Thymus (tissue), 14 donors: Measurements from ENCODE around the gene C16orf90. TPM values are rescaled to one million over a fixed set of nuclear protein-coding genes. Genes with fewer than 3 reads are reported as not detected.

Source experiments
- DNase-seq, 9 donors: peaks; one replicate each; pipeline ENCODE4 v3.0.0-alpha.2; 2013; ENCODE audit warnings: low spot score in 9 of 9, low read depth in 6 of 9, missing footprints in 1 of 9
- H3K27ac ChIP-seq, 2 donors: one replicate each; pipeline ENCODE4 v1.5.1; 2013; ENCODE audit warnings: control low read depth in 1 of 2, low read depth in 1 of 2, low read length in 1 of 2, mild to moderate bottlenecking in 1 of 2, moderate library complexity in 1 of 2
- H3K27me3 ChIP-seq, 2 donors: one replicate each; pipeline ENCODE4 v1.5.1; 2013; ENCODE audit warnings: low read length in 1 of 2; ENCODE audit not compliant: control insufficient read depth in 2 of 2, insufficient read depth in 1 of 2
- H3K36me3 ChIP-seq, 2 donors: one replicate each; pipeline ENCODE4 v1.5.1; 2013; ENCODE audit warnings: low read length in 1 of 2, mild to moderate bottlenecking in 1 of 2, moderate library complexity in 1 of 2; ENCODE audit not compliant: control insufficient read depth in 2 of 2, insufficient read depth in 2 of 2
- H3K4me1 ChIP-seq, 2 donors: one replicate each; pipeline ENCODE4 v1.5.1; 2013; ENCODE audit warnings: low read length in 2 of 2; ENCODE audit not compliant: control insufficient read depth in 2 of 2, insufficient read depth in 2 of 2
- H3K4me3 ChIP-seq, 2 donors: one replicate each; pipeline ENCODE4 v1.5.1; 2013; ENCODE audit warnings: low read length in 2 of 2, control low read depth in 1 of 2, mild to moderate bottlenecking in 1 of 2
- H3K9me3 ChIP-seq, 2 donors: one replicate each; pipeline ENCODE4 v1.5.1; 2013; ENCODE audit warnings: low read length in 1 of 2, mild to moderate bottlenecking in 1 of 2; ENCODE audit not compliant: control insufficient read depth in 2 of 2, insufficient read depth in 1 of 2
- whole genome bisulfite sequencing: extraction: QIAGEN DNeasy Blood & Tissue Kit; methylation state at CpG from one replicate; pipeline ENCODE4 v1.1.7; 2013; 5-methylcytosine and 5-hydroxymethylcytosine counted together
- long read RNA-seq, 10 donors: transcript quantifications; one replicate each; lab custom pipeline, GENCODE V29; 2026
- polyA plus RNA-seq: library from polyadenylated mRNA; stranded (reverse); fragments of 200-250 nt; gene quantifications from one replicate; pipeline ENCODE4 v1.2.3, GENCODE V29; 2013
- total RNA-seq: library from RNA; stranded (reverse); fragments of 120-200 nt; gene quantifications from one replicate; pipeline ENCODE4 v1.2.4, GENCODE V29; 2013
- donor health status: healthy.

Gene C16orf90
- total RNA-seq (not detected), polyA plus RNA-seq (not detected)
- long read RNA-seq, donor 1 = 0 reads
- long read RNA-seq, donor 2 = 0 reads
- long read RNA-seq, donor 3 = 0 reads
- long read RNA-seq, donor 4 = 0 reads
- long read RNA-seq, donor 5 = 0 reads
- long read RNA-seq, donor 6 = 0 reads
- long read RNA-seq, donor 7 = 0 reads
- long read RNA-seq, donor 8 = 0 reads
- long read RNA-seq, donor 9 = 0 reads
- long read RNA-seq, donor 10 = 0 reads

- no peak for DNase-seq
- over 99% methylated on average over 3 of the region's 3 CpGs for WGBS
- peaks cover 4 to 6% of the 10 kb centered on the region in 2 donors for H3K4me1 ChIP-seq
These were observed at the start of gene C16orf90 for GRCh38 chr16:3495176-3495575. TSS of gene C16orf90 (minus strand) at chr16:3495489. CDS start at chr16:3495421, 68 bp downstream.

GRCh38 chr16:3542601-3543373, 47.5 kb upstream of the C16orf90 start:
- Histone ChIP-seq H3K36me3 (peaks cover 45 to 53% of the 10 kb centered on the region in 2 donors), H3K4me1 (no peaks in the 10 kb centered on the region), H3K27ac (no peak overlapping the region), H3K9me3 (no peaks in the 10 kb centered on the region), H3K27me3 (no peaks in the 10 kb centered on the region), H3K4me3 (no peak overlapping the region)
- no peak for DNase-seq
- WGBS = 98% methylated on average over 6 of the region's 6 CpGs

More at GRCh38 chr16:3495176-3495575, at the start of gene C16orf90:
- no peak within 1 kb of the TSS for H3K27ac ChIP-seq
- H3K9me3 ChIP-seq = no peaks in the 10 kb centered on the region
- no peaks in the 10 kb centered on the region for H3K27me3 ChIP-seq
- H3K36me3 ChIP-seq = no peaks in the 10 kb centered on the region
- no peak within 1 kb of the TSS for H3K4me3 ChIP-seq

DNA sequence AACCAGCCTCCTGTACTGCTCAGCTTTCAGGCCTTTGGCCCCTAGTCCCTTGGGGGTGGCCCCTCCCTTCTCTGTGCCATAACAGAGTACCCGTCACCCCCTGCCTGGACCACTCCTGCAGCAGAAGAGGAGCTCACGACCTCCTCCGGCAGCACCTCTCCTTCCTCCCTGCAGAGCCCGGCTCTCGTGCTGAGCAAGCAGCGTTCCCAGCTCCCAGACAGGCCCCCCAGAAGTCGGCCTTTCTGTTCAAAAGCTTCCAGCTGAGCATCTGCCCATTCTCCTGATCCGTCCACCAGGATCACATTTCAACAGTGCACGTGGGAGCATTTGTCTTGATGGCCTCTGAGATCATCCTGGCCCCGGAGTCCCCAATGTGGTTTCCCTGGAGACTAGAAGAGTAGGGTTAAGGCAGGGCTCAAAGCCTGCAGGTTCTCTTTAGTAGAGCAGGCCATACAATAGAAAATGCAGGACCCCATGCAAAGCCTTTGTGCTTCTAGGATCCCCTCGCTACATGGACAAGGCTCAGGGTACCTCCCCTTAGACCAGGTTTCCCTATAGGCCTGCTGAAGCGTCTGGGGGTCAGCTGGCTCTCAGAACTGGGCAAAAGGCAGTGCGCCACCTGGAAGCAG, 46.4 kb upstream of the C16orf90 start:
- Histone ChIP-seq H3K27ac (no peak overlapping the region), H3K4me3 (no peak overlapping the region), H3K4me1 (no peaks in the 10 kb centered on the region), H3K9me3 (no peaks in the 10 kb centered on the region), H3K27me3 (no peaks in the 10 kb centered on the region), H3K36me3 (peaks cover 39 to 49% of the 10 kb centered on the region in 2 donors)
- WGBS = 97% methylated on average over 13 of the region's 13 CpGs
- DNase-seq = no peak

GRCh38 chr16:3538222-3538621, 42.9 kb upstream of the C16orf90 start:
- 95% methylated on average over 4 of the region's 4 CpGs for WGBS
- peaks cover 32 to 47% of the 10 kb centered on the region in 2 donors for H3K36me3 ChIP-seq
- H3K4me1 ChIP-seq = no peaks in the 10 kb centered on the region
- H3K9me3 ChIP-seq = no peaks in the 10 kb centered on the region
- H3K27me3 ChIP-seq = no peaks in the 10 kb centered on the region
- no peak overlapping the region for H3K27ac ChIP-seq
- H3K4me3 ChIP-seq = no peak overlapping the region
- no peak for DNase-seq

- H3K27me3 ChIP-seq = no peaks in the 10 kb centered on the region
- H3K4me1 ChIP-seq = no peaks in the 10 kb centered on the region
- no peak for DNase-seq
- no peak overlapping the region for H3K27ac ChIP-seq
- WGBS = 96% methylated on average over 4 of the region's 4 CpGs
- H3K36me3 ChIP-seq = peaks cover 21 to 43% of the 10 kb centered on the region in 2 donors
- no peak overlapping the region for H3K4me3 ChIP-seq
- no peaks in the 10 kb centered on the region for H3K9me3 ChIP-seq
These were observed 41.6 kb upstream of the C16orf90 start for GRCh38 chr16:3536851-3537250.

DNA sequence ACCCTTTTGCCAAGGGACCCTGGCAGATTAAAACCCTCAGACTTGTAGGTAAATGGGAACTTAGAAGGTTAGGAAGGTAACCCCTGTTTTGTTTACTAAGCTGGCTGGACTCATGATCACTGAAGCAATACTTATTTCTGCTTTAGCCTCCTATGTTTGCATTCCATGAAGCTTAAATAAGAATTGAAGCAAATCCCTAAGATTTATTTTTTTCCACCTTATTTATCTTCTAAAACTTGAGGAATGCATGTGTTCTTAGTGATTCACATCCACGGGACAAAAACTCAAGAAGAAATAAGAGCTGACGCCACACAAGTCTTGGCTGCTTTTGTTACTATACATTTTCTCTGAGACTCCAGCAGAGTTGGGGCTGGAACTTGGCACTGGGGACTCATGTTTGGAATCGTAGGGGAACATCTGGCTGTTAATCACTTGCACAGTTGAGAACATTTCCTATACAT, 41.0 kb upstream of the C16orf90 start:
- H3K4me3 ChIP-seq = no peak overlapping the region
- no peak overlapping the region for H3K27ac ChIP-seq
- H3K36me3 ChIP-seq = peaks cover 16 to 37% of the 10 kb centered on the region in 2 donors
- DNase-seq = no peak
- 94% methylated on average over 3 of the region's 3 CpGs for WGBS
- no peaks in the 10 kb centered on the region for H3K27me3 ChIP-seq
- H3K9me3 ChIP-seq = no peaks in the 10 kb centered on the region
- no peaks in the 10 kb centered on the region for H3K4me1 ChIP-seq

DNA sequence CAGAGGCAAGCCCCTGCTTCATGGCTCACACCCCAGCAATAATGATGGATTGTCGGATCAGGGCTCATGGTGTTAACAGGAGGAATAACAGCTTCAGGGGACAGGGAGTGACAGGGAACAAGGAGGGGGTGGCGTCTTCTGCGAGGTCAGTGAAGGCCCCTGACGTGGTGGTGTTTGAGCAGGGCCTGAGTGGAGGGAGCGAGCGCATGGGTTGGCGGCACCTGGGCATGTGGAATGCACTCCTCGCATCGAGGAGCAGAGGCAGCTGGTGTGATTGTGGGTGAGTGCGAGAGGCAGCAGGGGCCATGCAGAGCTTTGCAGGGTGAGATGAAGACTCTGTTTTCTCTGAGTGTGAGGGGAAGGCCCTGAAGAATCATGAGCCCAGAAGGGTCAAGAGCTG, 38.8 kb upstream of the C16orf90 start:
- Histone ChIP-seq H3K9me3 (no peaks in the 10 kb centered on the region), H3K4me1 (no peaks in the 10 kb centered on the region), H3K27me3 (no peaks in the 10 kb centered on the region), H3K27ac (no peak overlapping the region), H3K4me3 (no peak overlapping the region), H3K36me3 (peaks cover 10 to 27% of the 10 kb centered on the region in 2 donors)
- no peak for DNase-seq
- 99% methylated on average over 10 of the region's 10 CpGs for WGBS

GRCh38 chr16:3532741-3533140, 37.5 kb upstream of the C16orf90 start:
- WGBS = 94% methylated on average over 12 of the region's 12 CpGs
- H3K27me3 ChIP-seq = no peaks in the 10 kb centered on the region
- no peak for DNase-seq
- H3K36me3 ChIP-seq = peaks cover 12 to 35% of the 10 kb centered on the region in 2 donors
- no peaks in the 10 kb centered on the region for H3K9me3 ChIP-seq
- H3K4me1 ChIP-seq = no peaks in the 10 kb centered on the region
- no peak overlapping the region for H3K27ac ChIP-seq
- H3K4me3 ChIP-seq = no peak overlapping the region

- WGBS = 98% methylated on average over 12 of the region's 12 CpGs
- Histone ChIP-seq H3K27ac (no peak overlapping the region), H3K36me3 (peaks cover 15 to 35% of the 10 kb centered on the region in 2 donors), H3K27me3 (no peaks in the 10 kb centered on the region), H3K4me3 (no peak overlapping the region), H3K9me3 (no peaks in the 10 kb centered on the region), H3K4me1 (no peaks in the 10 kb centered on the region)
- no peak for DNase-seq
These were observed 35.2 kb upstream of the C16orf90 start for GRCh38 chr16:3530371-3530914.
